HepG2 (cell line): ENCODE measurements around the gene CPS1. TPM values are rescaled to one million over a fixed set of nuclear protein-coding genes. Genes with fewer than 3 reads are reported as not detected.

Experiments used
- ATAC-seq: fragments of 200-7000 bp; cut with Tn5 transposase; 3 replicates; pipeline ENCODE4 v1.9.1; 2020; ENCODE audit warnings: mild to moderate bottlenecking, moderate library complexity
- BruUV-seq: library from RNA; stranded (reverse); fragments of 400-500 nt; replicated peaks from 2 replicates; lab custom pipeline; 2021; lab: Mats Ljungman, UMichigan
- CTCF ChIA-PET: fragments of 300-600 bp; formaldehyde crosslinking; extraction: SDS; loops from one replicate; lab custom pipeline; 2021; ENCODE audit warnings: low total read pairs, inconsistent platforms, low intra/inter-chr PET ratio; lab: Yijun Ruan, JAX
- POLR2A ChIA-PET: fragments of 350-600 bp; sonication (Branson Sonifier 250); formaldehyde crosslinking; loops from one replicate; lab custom pipeline; 2020; ENCODE audit warnings: antibody characterized with exemption, inconsistent platforms; lab: Yijun Ruan, JAX
- DNase-seq: peaks from one replicate; pipeline ENCODE4 v3.0.0-alpha.2; 2015; ENCODE audit warnings: low spot score
- FAIRE-seq: peaks from 3 replicates; lab custom pipeline; 2011; peaks lifted over from hg19 to GRCh38; lab: Jason Lieb, UNC
- H2AFZ ChIP-seq: one replicate; pipeline ENCODE4 v1.6.1; 2011; ENCODE audit warnings: low read length, inconsistent platforms
- H3K27ac ChIP-seq: fragments of 300-600 bp; 3 replicates; pipeline ENCODE4 v1.8.0; 2011; ENCODE audit warnings: mixed run types, mild to moderate bottlenecking, mixed read lengths, low read length, inconsistent platforms; ENCODE audit not compliant: insufficient read depth; ENCODE audit errors: extremely low read length
- H3K27me3 ChIP-seq, 2 experiments: fragments of 200-600 bp in 1 of 2; 2 replicates in 1 of 2; 3 replicates in 1 of 2; pipeline versions ENCODE4 v1.6.0 to v1.8.0; 2011; ENCODE audit warnings: low read length in 2 of 2, mild to moderate bottlenecking in 2 of 2, moderate library complexity in 2 of 2, inconsistent platforms in 1 of 2; ENCODE audit not compliant: insufficient read depth in 2 of 2, control insufficient read depth in 1 of 2
- H3K36me3 ChIP-seq, 2 experiments: fragments of 200-600 bp in 1 of 2; replicated peaks in 1 of 2; 2 replicates in 1 of 2; 3 replicates in 1 of 2; pipeline versions ENCODE4 v1.5.1 to v1.8.0; 2011; ENCODE audit warnings: low read length in 2 of 2, inconsistent platforms in 1 of 2; ENCODE audit not compliant: insufficient read depth in 2 of 2, control insufficient read depth in 1 of 2
- H3K4me1 ChIP-seq: 2 replicates; pipeline ENCODE4 v1.5.1; 2012; ENCODE audit warnings: low read length, inconsistent platforms; ENCODE audit not compliant: insufficient read depth
- H3K4me2 ChIP-seq: 2 replicates; pipeline ENCODE4 v1.6.0; 2011; ENCODE audit warnings: low read depth, low read length, inconsistent platforms
- H3K4me3 ChIP-seq, 3 experiments: fragments of 200-600 bp in 1 of 3; sonication (generic), shearing (Covaris generic) in 1 of 3; replicated peaks in 1 of 3; 2 replicates each; pipeline ENCODE4 v1.5.1; 2011 to 2016; ENCODE audit warnings: low read length in 3 of 3, inconsistent platforms in 2 of 3, low read depth in 2 of 3, mild to moderate bottlenecking in 2 of 3, control low read depth in 1 of 3, mixed read lengths in 1 of 3; ENCODE audit not compliant: insufficient read depth in 1 of 3
- H3K79me2 ChIP-seq: one replicate; pipeline ENCODE4 v1.6.1; 2011; ENCODE audit warnings: low read length, inconsistent platforms; ENCODE audit not compliant: insufficient read depth
- H3K9ac ChIP-seq: 2 replicates; pipeline ENCODE4 v1.6.0; 2011; ENCODE audit warnings: mild to moderate bottlenecking, low read depth, low read length, inconsistent platforms; ENCODE audit not compliant: insufficient read depth
- H3K9me3 ChIP-seq: 2 replicates; pipeline ENCODE4 v1.5.1; 2012; ENCODE audit warnings: mild to moderate bottlenecking, low read length
- H4K20me1 ChIP-seq: 2 replicates; pipeline ENCODE4 v1.6.0; 2011; ENCODE audit warnings: inconsistent platforms, mild to moderate bottlenecking, low read length, moderate library complexity; ENCODE audit not compliant: insufficient read depth
- HHEX ChIP-seq: IDR thresholded peaks from 2 replicates; pipeline ENCODE4 v1.6.1; 2016; ENCODE audit warnings: control low read depth
- KAT7 ChIP-seq: IDR thresholded peaks from 2 replicates; pipeline ENCODE4 v1.6.1; 2018; ENCODE audit warnings: borderline replicate concordance, missing compliant biosample characterization
- MTA1 ChIP-seq: sonication (generic); formaldehyde crosslinking; IDR thresholded peaks from 2 replicates; pipeline ENCODE4 v1.4.0; 2020; ENCODE audit warnings: missing genetic modification reagents, mild to moderate bottlenecking, borderline replicate concordance
- SOX5 ChIP-seq: IDR thresholded peaks from 2 replicates; pipeline ENCODE4 v1.6.1; 2016; ENCODE audit warnings: borderline replicate concordance
- ZNF652 ChIP-seq: IDR thresholded peaks from 2 replicates; pipeline ENCODE4 v1.6.1; 2016; ENCODE audit warnings: low read depth, borderline replicate concordance
- WGBS: methylation state at CpG from one replicate; pipeline ENCODE4 v1.1.6; 2017; ENCODE audit warnings: low lambda C conversion rate; 5-methylcytosine and 5-hydroxymethylcytosine counted together
- in situ Hi-C: cut with HindIII; loops from 2 replicates; pipeline ENCODE4 v1.10.0; 2017; ENCODE audit warnings: low pct_unique_long_range_greater_than_20kb; ENCODE audit not compliant: extremely low pct_ligation_motif_present
- intact Hi-C: fragments of 100-400 bp; cut with micrococcal nuclease; formaldehyde crosslinking; loops from one replicate; pipeline ENCODE4 v1.10.0; 2022; ENCODE audit not compliant: unreplicated experiment
- polyA plus RNA-seq, 8 experiments: library from polyadenylated mRNA; depleted of rRNA in 3 of 8; stranded (reverse) in 7 of 8; unstranded in 1 of 8; fragments of >200 nt; fragmentation: Illumina TruSeq in 4 of 8; extraction: Trizol in 4 of 8; gene quantifications; 2 replicates each; pipeline versions ENCODE4 v1.2.1 to v1.2.3, GENCODE V29; 2011 to 2016; ENCODE audit warnings: low read depth in 4 of 8, missing spikeins in 1 of 8, mixed read lengths in 1 of 8; ENCODE audit not compliant: insufficient read depth in 1 of 8
- total RNA-seq, 5 experiments: library from RNA; depleted of rRNA; stranded (reverse); fragments of >200 nt; fragmentation: Illumina TruSeq; extraction: Trizol; gene quantifications; 2 replicates each; pipeline ENCODE4 v1.2.3, GENCODE V29; 2016; ENCODE audit warnings: low read depth in 1 of 5
- TF ChIP-seq, protein P1 (sequence below), 2 experiments: sonication (generic) in 1 of 2; formaldehyde crosslinking in 1 of 2; IDR thresholded peaks; 2 replicates each; pipeline versions ENCODE4 v1.4.0 to v1.6.1; 2018 to 2020; ENCODE audit warnings: missing genetic modification reagents in 2 of 2, borderline replicate concordance in 1 of 2, low read depth in 1 of 2, mild to moderate bottlenecking in 1 of 2, missing biosample characterization in 1 of 2
- TF ChIP-seq, protein P2 (sequence below): sonication (generic); formaldehyde crosslinking; IDR thresholded peaks from 2 replicates; pipeline ENCODE4 v1.8.1; 2023; ENCODE audit warnings: missing genetic modification reagents, mild to moderate bottlenecking, borderline replicate concordance
- TF ChIP-seq, protein P3 (sequence below): sonication (generic); formaldehyde crosslinking; IDR thresholded peaks from 2 replicates; pipeline ENCODE4 v1.5.0; 2020; ENCODE audit warnings: missing genetic modification reagents
- TF ChIP-seq, protein P4 (sequence below): IDR thresholded peaks from 2 replicates; pipeline ENCODE4 v1.6.1; 2012; ENCODE audit warnings: low read length, improper control_type of control experiment

Gene CPS1
- total and polyA plus RNA-seq, 2 of the 13 experiments (the other 11 are each of a cell fraction or from before 2014, with no cell fraction given): 24.4 to 51.7 TPM

DNA sequence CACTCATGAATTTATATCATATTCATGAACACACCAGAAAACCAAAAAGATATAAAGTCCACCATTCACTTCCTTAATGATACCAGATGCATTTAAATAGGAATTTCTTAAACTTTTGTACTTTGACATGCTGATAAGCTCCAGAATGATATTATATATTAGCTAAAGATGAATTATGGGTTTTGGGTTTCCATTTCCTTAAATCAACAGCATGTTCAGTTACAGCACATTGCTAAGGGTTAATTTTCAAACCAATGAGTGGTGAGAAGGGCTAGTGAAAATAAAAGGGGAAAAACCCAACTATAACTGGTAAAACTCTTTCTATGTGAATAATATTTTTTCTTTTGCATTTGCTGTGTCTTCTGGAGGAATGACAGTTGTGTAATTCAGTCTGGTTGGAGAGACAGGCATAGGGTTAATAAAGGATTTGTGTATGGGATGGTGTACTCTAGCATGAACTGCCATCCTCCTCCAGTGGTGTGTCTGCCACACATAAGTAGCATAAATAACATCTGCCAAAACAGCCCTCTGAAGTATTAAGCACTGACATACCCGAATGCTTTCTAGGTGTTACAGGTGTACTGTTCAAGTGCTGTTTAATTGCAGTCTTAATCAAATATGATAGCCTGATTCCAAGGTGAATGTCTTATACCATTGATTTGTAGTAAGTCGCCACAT, 19.3 kb upstream of the CPS1 start:
- WGBS: 98% methylated on average over 2 of the region's 2 CpGs
- ATAC-seq (no peak), FAIRE-seq (no peak), DNase-seq (no peak)
- Histone ChIP-seq H3K79me2 (no peaks in the 10 kb centered on the region), H2AFZ (no peak overlapping the region), H3K27me3 (no peaks in the 10 kb centered on the region), H3K36me3 (no peaks in the 10 kb centered on the region; a peak in 1 of 5 replicates), H3K4me2 (no peak overlapping the region), H3K4me3 (no peak overlapping the region), H3K27ac (no peak overlapping the region), H4K20me1 (no peaks in the 10 kb centered on the region), H3K4me1 (peaks cover 49% of the 10 kb centered on the region), H3K9ac (no peak overlapping the region), H3K9me3 (no peaks in the 10 kb centered on the region)
- ChIA-PET CTCF (no interaction called here), POLR2A (no interaction called here)
- TF ChIP-seq, protein P1, sequence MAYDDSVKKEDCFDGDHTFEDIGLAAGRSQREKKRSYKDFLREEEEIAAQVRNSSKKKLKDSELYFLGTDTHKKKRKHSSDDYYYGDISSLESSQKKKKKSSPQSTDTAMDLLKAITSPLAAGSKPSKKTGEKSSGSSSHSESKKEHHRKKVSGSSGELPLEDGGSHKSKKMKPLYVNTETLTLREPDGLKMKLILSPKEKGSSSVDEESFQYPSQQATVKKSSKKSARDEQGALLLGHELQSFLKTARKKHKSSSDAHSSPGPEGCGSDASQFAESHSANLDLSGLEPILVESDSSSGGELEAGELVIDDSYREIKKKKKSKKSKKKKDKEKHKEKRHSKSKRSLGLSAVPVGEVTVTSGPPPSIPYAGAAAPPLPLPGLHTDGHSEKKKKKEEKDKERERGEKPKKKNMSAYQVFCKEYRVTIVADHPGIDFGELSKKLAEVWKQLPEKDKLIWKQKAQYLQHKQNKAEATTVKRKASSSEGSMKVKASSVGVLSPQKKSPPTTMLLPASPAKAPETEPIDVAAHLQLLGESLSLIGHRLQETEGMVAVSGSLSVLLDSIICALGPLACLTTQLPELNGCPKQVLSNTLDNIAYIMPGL (CRISPR knock-in tag; IDR thresholded peaks at IDR 0.05; ENCODE audit: borderline replicate concordance in 1 of 2, low read depth in 1 of 2): no peak
- TF ChIP-seq ZNF652: peak; percentile 81; the same call in 1 of the 2 replicates
- intact Hi-C loops: no loop called here
- BruUV-seq: no TSS peak
- in situ Hi-C loops: no loop called here

DNA sequence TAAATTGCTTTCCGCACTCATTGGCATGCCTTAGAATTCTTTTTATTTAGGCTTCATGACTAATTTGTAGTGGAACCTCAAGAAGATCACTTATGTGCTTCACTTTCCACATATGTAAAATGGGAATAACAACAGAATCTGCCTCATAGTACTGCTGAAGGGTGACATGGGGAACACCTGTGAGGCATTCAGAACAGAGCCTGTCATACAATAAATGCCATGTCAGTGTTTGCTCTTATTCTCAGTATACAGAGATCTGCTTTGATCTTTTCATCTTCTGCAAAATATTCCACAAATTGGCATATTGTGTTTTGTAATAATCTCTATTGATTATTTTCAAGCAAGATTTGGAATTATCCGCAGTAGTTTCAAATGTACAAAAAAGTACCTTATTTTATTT, 17.4 kb upstream of the CPS1 start:
- Histone ChIP-seq H3K36me3 (no peaks in the 10 kb centered on the region; a peak in 1 of 5 replicates), H3K4me2 (peak overlapping the region; percentile 72), H3K9me3 (no peaks in the 10 kb centered on the region), H3K4me1 (peaks cover 57% of the 10 kb centered on the region), H3K4me3 (peak overlapping the region in 1 of 3 experiments; percentile 40; a peak in 1 of 6 replicates), H2AFZ (no peak overlapping the region), H4K20me1 (no peaks in the 10 kb centered on the region), H3K79me2 (no peaks in the 10 kb centered on the region), H3K27ac (peak overlapping the region; percentile 80), H3K9ac (no peak overlapping the region), H3K27me3 (no peaks in the 10 kb centered on the region)
- ATAC-seq (peak; percentile 34; the same call in 2 of the 3 replicates), DNase-seq (peak; percentile 47), FAIRE-seq (no peak)
- WGBS: 89% methylated on average over 2 of the region's 2 CpGs
- in situ Hi-C loops: no loop called here
- BruUV-seq: no TSS peak
- intact Hi-C loops: no loop called here
- CTCF ChIA-PET: no interaction called here
- POLR2A ChIA-PET: no interaction called here
- TF ChIP-seq, protein P2, sequence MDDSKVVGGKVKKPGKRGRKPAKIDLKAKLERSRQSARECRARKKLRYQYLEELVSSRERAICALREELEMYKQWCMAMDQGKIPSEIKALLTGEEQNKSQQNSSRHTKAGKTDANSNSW (CRISPR knock-in tag): no peak
- TF ChIP-seq, protein P3, sequence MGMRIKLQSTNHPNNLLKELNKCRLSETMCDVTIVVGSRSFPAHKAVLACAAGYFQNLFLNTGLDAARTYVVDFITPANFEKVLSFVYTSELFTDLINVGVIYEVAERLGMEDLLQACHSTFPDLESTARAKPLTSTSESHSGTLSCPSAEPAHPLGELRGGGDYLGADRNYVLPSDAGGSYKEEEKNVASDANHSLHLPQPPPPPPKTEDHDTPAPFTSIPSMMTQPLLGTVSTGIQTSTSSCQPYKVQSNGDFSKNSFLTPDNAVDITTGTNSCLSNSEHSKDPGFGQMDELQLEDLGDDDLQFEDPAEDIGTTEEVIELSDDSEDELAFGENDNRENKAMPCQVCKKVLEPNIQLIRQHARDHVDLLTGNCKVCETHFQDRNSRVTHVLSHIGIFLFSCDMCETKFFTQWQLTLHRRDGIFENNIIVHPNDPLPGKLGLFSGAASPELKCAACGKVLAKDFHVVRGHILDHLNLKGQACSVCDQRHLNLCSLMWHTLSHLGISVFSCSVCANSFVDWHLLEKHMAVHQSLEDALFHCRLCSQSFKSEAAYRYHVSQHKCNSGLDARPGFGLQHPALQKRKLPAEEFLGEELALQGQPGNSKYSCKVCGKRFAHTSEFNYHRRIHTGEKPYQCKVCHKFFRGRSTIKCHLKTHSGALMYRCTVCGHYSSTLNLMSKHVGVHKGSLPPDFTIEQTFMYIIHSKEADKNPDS (CRISPR knock-in tag): no peak
- TF ChIP-seq SOX5 (CRISPR knock-in tag): no peak
- TF ChIP-seq HHEX: no peak
- TF ChIP-seq, protein P4, sequence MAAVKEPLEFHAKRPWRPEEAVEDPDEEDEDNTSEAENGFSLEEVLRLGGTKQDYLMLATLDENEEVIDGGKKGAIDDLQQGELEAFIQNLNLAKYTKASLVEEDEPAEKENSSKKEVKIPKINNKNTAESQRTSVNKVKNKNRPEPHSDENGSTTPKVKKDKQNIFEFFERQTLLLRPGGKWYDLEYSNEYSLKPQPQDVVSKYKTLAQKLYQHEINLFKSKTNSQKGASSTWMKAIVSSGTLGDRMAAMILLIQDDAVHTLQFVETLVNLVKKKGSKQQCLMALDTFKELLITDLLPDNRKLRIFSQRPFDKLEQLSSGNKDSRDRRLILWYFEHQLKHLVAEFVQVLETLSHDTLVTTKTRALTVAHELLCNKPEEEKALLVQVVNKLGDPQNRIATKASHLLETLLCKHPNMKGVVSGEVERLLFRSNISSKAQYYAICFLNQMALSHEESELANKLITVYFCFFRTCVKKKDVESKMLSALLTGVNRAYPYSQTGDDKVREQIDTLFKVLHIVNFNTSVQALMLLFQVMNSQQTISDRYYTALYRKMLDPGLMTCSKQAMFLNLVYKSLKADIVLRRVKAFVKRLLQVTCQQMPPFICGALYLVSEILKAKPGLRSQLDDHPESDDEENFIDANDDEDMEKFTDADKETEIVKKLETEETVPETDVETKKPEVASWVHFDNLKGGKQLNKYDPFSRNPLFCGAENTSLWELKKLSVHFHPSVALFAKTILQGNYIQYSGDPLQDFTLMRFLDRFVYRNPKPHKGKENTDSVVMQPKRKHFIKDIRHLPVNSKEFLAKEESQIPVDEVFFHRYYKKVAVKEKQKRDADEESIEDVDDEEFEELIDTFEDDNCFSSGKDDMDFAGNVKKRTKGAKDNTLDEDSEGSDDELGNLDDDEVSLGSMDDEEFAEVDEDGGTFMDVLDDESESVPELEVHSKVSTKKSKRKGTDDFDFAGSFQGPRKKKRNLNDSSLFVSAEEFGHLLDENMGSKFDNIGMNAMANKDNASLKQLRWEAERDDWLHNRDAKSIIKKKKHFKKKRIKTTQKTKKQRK: no peak
- peak; percentile 7; the same call in 1 of the 2 replicates for TF ChIP-seq KAT7
- TF ChIP-seq MTA1 (CRISPR knock-in tag): no peak
